RCC 7860 (cell line): ENCODE measurements around the gene HELZ2.
"Not testable (repeated sequence)": the region's sequence is repeated elsewhere in the genome, so short reads cannot be mapped to it uniquely, and the experiment has no call there.

Experiments used
- DNase-seq: peaks from one replicate; pipeline ENCODE4 v3.0.0-alpha.2; 2015; ENCODE audit warnings: low spot score
- FAIRE-seq: peaks from 2 replicates; lab custom pipeline; 2012; peaks lifted over from hg19 to GRCh38; lab: Jason Lieb, UNC

The HELZ2 gene

DNA sequence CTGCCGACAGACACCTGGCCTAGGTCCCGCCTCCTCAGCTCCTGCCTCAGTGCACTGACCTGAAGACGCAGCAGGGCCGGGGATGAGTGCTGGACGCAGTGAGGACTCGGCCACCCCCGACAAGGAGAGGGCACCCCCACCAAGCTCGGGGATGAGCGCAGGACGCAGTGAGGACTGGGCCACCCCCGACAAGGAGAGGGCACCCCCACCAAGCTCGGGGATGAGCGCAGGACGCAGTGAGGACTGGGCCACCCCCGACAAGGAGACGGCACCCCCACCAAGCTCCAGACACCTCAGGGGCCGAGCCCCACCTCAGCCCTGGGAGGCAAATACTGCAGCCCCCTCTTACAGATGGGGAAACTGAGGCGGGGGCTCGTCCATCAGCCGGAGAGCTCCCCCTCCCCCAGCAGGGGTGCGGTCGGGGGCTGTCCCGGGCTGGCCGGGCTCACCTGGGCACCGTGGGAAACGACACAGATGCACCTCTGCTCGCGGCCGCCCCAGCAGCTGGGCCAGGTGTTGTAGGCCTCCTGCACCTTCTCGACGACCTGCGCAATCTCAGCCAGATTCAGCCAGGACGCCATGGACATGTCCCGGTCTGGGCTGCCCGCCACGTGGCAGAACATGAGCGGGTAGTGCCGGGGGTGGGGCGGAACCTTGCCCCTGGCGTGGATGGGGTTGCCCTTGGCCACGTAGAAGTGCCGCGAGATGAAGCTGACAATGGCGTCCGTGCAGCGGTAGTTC is 7.5 kb downstream of the HELZ2 start:
- DNase-seq: no peak
- no peak for FAIRE-seq

DNA sequence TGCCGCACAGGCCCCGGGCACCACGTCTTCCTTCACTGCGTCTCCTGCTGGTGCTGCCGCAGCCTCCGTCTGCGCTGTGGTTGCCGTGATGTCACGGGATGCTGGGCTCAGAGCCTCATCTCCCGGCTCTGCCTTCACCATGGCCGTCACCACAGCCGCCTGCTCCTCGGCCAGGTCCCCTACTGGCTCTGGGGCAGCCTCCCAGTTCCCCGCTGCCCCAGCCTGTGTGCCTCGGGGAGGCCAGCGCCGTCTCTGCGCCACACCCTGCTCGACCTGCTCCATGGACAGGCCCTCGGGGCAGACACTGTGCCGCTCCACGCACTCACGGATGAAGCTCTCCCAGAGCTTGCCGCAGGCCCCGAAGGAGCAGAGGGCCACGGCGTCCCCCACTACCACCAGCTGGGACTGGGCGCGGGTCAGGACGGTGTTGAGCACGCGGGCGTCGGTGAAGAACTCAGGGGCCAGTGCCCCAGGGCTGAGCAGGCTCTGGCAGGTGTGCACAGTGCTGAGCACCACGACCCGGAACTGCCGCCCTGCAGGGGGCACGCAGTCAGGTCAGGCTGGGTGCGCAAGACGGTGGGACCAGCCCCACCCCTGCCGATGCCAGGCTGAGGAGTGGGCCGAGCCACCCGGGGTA is 8.2 kb downstream of the HELZ2 start:
- FAIRE-seq: no peak
- DNase-seq: no peak

DNA sequence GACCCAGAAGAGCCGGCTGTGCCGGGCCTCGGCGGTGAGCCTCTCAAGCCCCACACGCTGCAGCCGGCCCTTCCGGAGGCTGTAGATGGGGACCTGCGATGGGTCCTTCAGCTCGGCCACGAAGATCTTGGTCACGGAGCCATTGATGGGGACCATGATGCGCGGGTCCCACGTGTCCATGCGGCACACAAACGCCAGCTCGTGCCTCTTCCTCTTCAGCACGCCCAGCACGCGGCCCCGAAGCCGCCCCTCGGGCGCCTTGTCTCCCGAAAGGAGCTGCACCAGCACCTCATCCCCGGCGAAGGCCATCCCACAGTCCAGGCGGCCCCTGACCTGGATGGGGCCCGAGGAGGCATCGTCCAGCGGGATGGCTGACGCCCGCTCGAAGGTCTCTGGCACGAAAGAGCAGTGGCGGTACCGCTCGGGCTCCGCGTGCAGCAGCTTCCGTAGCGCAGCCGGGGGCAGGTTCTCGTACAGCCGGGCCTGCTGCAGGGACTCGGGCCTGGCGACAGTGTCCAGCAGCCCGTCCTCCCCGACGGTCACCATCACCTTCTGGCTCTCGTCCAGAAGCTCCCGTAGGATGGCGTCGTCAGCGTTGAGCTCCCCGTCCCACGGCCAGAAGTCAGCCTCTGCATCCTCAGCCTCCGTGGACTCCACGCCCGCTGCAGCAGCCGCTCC is 8.9 kb downstream of the HELZ2 start:
- DNase-seq (no peak), FAIRE-seq (no peak)

DNA sequence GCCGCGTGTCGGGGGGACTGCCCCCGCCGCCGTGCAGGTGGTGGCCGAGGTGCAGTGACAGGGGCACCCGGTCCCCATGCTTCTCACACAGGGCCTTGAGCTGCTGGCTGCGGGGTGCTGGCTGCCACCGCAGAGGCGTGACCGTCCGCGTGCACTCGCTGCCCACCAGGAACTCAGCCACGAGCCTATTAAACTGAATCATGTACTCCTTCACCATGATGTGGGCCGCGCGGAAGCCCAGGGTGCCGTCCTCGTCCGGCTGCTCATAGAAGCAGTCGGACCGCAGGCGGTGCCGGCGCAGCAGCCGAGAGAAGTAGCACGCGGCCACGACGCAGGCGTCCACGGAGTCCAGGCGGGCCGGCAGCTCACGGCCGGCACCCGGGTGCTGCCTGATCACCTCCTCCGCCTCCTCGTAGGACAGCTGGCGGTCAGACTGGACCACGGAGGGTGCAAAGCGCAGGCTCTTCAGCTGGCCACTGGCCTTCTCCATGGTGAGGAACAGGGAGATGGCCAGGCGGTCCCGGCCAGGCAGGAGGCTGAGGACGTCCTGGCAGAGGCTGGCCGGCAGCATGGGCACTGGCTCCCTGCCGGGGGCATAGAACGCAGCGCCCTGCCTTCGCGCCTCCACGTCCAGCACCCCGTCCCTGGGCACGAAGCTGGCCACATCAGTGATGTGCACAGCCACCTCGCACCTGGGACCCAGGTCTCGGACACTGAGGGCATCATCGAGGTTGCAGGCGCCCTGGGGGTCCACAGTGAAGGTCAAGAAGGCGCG is 9.8 kb downstream of the HELZ2 start:
- FAIRE-seq: no peak
- DNase-seq: no peak

DNA sequence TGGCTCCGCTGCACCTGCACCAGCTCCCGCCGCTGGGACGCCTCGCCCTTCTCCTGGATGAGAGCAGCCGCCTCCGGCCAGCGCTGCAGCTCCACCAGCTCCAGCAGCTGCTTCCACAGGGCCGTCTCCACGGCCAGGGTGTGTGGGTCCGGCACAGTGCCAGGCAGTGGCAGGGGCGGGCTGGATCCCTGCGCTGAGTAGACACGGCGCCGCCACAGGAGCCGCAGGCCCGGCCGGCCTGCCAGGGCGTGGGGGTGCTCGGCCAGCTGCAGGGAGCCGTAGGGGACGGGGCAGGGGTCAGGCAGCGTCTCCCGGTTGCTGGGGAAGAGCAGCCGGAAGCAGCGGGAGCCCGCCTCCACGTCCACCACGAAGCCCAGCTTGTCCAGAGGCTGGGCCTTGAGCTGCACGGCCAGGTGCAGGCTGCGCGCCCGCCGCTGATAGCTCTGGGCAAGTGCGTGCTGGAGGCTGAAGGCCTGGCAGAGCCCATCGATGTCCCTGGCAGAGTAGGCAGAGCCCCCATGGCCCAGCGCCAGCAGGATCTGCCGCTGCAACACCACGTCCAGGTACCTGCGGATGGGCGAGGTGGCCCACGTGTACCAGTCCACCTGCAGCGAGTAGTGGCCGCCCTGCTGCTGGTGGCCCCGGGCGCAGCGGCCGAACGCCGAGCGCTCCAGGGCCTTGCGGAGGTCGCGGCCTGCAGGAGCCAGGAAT is 10.7 kb downstream of the HELZ2 start:
- no peak for FAIRE-seq
- no peak for DNase-seq

DNA sequence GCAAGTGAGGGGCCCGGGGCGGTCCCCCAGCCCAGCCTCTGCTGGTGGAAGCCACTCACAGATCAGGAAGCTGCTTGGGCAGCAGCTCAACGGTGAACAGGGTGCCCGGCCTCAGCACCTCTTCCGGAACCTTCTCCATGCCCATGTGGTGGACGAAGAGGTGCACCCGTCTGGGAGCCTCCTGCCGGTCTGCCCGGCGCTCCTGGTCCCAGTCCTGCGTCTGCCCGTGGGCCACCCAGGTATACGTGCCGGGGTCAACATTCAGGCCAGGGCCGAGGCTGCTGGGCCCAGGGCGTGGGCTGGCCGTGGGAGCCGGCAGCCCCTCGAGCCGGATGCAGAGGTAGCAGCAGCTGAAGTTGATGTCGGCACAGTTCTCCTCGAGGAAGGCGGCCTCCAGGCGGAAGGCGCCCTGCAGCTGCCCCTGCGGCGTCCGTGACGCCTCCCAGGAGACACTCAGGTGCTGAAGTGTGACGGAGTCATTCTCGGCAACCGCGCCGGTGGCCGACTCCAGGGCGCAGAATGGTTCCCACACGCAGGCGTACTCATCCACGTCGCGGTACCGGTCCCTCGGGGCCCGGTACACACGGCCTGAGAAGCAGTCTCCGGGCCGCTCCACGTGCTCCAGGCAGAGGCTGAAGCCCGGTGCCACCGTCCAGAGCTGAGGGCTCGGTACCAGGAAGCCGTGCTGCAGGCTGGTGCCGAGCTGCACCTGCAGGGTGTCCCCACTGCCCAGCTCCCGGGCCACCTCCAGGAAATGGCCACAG is 11.4 kb downstream of the HELZ2 start:
- DNase-seq: no peak
- FAIRE-seq: no peak

DNA sequence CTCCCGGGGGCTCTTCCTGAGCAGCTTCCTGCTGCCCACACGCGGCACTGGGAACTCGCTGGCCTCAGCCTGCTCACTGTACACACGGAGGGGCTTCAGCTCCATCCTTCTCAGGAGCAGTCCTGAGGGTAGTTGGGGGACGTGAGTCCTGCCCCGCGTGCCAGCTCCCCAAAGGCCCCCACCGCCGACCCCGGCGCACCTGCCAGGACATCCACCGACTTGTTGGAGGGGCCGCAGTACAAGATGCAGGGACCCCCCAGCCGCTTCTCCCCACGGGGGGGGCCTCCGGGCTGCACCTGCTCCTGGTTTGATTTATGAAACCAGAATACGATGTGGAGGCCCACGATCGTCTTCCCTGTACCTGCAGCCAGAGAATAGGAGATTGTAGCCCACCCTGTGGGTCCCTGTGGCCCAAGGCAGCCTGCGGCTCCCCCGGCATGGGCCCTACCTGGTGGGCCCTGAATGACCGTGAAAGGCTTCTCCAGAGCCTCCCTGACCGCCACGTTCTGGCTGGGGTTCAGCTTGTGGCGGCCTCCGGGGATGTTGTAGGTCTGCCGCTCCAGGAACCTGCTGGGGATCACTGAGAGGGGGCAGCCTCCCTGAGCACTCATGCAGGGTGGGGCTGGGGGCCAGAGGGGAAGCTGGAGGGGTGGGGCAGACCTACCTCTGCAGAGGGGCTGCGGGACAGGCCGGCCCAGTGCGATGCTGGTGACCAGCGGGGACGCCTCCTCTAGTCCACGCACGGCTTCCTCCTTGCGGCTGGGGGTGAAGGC is 12.2 kb downstream of the HELZ2 start:
- DNase-seq: no peak
- FAIRE-seq: no peak

DNA sequence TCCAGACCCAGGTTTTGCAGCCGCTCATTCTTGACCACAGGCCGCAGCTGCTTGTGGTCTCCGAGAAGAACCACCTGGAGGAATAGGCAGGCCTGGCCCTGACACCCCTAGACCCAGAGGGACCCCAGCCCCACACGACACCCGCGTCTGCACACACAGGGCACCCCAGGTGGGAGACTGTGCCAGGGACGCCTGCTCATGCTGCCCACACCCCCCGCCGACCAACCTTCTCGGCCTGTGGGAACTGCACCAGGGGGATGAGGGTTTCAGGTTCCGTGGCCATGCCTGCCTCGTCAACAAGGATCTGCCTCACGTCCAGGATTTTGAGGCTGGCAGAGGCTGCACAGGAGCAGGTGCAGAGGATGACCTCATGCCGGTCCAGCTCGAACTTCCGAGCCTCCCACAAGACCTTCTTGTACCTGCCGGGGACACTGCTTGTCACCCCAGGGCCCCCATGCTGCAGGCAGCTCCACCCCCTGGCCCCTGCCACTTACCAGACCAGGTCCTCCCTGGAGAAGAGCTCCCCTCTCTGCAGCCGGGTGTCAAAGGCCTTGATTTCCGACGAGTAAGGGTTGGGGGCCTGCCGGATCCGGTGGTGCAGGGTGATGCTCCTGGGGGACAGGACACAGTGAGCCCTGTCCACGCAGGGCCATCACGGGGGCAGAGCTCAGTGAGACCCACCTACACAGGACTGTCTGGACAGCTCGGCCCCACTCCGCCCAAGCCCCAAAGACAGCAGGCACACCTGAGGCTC is 13.0 kb downstream of the HELZ2 start:
- FAIRE-seq: no peak

DNA sequence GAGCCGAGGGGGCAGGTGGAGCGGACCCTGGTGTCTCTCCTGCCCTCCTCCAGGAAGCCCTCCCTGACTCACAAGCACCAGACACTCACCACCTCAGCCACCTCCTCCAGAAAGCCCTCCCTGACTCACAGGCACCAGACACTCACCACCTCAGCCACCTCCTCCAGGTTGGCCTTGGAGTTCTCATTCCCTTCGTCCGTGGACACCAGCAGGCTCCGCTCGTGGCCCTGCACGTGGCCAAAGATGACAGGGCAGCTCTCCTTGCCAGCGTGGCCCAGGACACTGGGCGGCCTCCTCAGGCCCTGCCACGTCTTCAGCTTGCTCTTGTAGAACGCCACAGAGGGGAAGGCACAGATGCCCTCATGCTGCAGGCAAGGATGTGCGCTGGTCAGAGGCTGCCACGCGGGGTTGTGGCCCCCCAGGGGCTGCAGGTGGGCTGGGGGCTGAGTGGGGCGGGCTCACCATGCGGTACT is 13.7 kb downstream of the HELZ2 start:
- FAIRE-seq: no peak
- no peak for DNase-seq

More for the DNA sequence above, 13.0 kb downstream of the HELZ2 start:
- no peak for DNase-seq

DNA sequence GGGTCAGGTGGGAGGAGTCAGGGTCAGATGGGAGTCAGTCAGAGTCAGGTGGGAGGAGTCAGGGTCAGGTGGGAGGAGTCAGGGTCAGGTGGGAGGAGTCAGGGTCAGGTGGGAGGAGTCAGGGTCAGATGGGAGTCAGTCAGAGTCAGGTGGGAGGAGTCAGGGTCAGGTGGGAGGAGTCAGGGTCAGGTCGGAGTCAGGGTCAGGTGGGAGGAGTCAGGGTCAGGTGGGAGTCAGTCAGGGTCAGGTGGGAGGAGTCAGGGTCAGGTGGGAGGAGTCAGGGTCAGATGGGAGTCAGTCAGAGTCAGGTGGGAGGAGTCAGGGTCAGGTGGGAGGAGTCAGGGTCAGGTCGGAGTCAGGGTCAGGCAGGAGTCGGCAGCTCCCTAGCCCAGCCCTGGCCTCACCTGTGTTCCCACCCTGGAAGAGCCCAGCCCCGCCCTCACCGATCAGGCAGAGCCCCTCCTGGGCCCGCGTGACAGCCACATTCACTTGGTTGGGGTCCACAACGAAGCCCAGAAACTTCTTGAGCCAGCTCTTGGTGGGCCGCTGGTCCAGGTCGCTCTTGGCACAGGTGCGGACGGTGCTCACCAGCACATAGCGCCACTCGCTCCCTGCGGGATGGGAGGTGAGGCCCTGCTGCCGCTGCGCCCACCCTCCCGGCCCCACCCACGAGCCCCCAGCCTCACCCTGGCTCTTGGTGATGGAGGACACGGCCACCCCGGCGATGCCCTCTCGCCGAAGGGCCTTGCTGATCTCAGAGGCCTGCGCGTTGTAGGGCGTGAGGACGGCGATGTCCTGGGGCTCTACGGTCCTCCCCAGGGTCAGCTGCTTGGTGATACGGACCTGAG is 14.3 kb downstream of the HELZ2 start:
- not testable (repeated sequence) for DNase-seq, FAIRE-seq

DNA sequence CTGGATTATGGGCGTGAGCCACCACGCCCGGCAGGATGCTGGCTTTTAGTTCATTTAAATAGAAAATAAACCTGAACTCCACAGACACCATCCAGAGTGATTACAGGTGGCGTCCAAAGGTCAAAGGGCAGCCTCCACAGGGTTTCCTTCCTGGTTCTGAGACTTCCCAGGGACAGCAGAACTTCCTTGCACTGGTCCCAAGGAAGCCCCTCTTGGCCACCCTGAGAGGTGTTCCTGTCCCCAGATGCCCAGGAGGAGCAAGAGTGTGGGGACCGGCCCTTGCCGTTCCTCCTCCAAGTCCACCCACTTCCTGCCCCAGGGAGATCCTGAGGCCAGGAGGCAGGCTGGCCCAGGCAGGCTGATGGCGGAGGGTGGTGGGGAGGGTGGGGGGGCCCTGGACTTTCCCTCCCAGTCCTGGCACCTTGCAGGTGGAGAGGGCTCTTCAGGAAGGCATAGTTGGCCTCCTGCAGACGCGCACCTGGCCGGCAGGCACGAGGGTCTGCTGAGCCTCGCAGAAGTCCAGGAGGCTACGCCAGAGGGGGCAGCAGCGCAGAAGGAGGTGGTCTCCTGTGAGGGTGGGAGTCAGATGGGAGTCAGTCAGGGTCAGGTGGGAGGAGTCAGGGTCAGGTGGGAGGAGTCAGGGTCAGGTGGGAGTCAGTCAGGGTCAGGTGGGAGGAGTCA is 15.1 kb downstream of the HELZ2 start:
- no peak for FAIRE-seq
- no peak for DNase-seq

DNA sequence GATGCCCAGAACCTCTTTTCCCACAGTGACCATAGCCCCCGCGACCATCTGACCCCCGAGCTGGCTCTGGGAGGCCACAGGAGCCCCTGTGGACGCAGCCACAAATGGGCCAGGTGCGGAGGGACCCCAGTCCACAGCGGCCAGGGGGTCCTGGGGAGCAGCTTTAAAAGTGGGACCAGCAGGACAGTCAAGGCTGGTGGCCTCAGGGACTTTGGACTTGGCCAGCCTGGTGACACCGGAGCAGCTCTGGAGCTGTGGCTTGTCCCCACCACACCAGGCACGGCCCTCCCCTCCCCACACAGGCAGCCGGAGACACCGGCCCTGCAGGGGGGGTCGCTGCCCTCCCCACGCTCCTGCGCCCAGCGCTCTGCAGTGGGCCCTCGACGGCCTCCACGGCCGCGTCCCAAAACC is 16.6 kb downstream of the HELZ2 start:
- no peak for DNase-seq
- no peak for FAIRE-seq

DNA sequence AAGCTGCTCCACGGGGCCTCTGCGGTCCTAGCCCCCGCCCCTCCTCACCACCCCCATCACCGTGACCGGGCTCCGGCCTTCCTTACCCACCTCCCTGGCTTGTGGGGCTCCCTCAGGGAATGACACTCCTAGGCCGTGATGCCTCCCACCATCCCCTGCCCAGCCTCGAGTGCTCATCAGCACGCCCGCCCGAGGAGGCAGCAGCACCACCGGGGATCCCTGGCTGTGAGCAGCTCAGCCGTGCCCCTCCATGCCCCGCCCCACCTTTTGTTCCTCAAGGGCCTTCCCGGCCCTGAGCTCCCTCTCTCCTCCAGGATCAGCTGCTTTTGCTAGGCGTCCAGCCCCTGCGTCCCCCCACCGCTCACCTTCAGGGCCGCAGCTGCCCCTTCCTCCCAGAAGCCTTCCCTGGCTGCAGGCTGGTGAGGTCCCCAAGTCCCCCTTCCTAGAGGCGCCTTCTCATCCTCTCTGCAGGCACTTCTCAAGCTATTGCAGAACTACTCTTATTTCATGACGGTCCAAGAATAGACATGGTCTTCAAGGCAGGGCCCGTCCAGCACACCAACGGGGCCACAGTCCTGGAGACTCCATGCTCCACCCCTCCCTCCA is 17.1 kb downstream of the HELZ2 start:
- FAIRE-seq: no peak
- no peak for DNase-seq

DNA sequence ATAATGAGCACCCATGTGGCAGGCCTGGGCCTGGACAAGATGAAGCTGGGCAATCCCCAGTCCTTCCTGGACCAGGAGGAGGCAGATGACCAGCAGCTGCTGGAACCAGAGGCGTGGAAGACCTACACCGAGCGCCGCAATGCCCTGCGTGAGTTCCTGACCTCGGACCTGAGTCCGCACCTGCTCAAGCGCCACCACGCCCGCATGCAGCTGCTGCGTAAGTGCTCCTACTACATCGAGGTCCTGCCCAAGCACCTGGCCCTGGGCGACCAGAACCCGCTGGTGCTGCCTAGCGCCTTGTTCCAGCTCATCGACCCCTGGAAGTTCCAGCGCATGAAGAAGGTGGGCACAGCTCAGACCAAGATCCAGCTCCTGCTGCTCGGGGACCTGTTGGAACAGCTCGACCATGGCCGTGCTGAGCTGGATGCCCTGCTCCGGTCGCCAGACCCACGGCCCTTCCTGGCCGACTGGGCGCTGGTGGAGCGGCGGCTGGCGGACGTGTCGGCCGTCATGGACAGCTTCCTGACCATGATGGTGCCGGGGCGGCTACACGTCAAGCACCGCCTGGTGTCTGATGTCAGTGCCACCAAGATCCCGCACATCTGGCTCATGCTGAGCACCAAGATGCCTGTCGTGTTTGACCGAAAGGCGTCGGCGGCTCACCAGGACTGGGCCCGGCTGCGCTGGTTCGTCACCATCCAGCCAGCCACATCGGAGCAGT is 18.2 kb downstream of the HELZ2 start:
- FAIRE-seq (no peak), DNase-seq (no peak)

DNA sequence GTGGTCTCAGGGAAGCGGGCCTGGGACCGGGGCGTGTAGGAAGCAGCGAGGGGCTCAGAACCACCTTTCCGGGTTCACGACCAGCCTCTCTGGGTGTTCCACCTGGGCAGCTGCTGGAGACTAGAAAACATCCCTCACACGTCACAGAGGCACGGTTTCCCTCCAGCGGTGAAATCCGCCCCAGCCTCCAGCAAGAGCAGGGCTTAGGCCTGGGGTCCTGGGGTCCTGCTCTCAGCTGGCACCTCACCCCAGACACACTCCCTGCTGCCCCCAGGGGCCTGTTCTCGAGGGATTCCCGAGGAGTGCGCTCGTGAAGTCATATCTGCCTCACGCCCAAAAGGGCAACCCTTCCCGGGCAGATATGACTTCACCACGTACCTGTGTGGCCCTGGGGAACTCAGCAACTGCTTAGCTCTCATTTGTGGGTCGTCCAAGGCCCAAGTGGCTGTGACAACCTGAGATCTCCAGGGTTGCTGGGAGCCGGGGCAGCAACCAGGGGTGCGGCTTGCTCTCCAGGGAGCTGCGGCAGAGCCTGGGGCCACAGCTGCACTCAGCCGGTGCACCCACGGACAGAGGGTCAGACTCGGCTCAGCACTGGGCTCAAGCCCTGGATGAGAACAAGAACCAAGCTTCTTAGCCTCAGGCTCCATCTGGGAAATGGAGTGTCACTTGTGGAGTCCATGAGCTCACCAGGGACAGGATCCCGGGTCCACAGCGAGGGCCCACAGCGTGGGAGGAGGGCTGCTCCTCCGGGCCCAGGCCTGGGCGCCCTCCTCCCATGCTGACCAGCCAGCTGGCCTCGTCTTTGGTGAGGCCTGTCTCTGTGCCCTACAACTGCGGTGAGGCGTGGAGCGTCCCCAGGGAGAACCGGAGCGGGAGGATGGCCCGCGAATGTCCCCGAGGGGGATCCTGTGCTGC is 19.4 kb downstream of the HELZ2 start:
- FAIRE-seq: no peak

More for the DNA sequence above, 19.4 kb downstream of the HELZ2 start:
- no peak for DNase-seq
